GM15510 (cell line): ENCODE results near the gene TTC7B.

Experiments
- POLR2A ChIP-seq: IDR thresholded peaks from 3 replicates; pipeline ENCODE4 v1.6.1; 2011; ENCODE audit warnings: borderline replicate concordance; ENCODE audit not compliant: insufficient read length; ENCODE audit errors: extremely low read depth

Gene TTC7B

GRCh38 chr14:90558983-90559590, 257.1 kb downstream of the TTC7B start:
- TF ChIP-seq POLR2A = no peak

- no peak for TF ChIP-seq POLR2A
Observed at GRCh38 chr14:90558041-90558982, 257.9 kb downstream of the TTC7B start.

- TF ChIP-seq POLR2A = no peak
Observed at GRCh38 chr14:90557516-90557915, 258.7 kb downstream of the TTC7B start.

- no peak for TF ChIP-seq POLR2A
Observed at GRCh38 chr14:90556666-90557450, 259.4 kb downstream of the TTC7B start.

GRCh38 chr14:90556012-90556477, 260.2 kb downstream of the TTC7B start:
- no peak for TF ChIP-seq POLR2A

GRCh38 chr14:90555126-90556011, 260.9 kb downstream of the TTC7B start:
- no peak for TF ChIP-seq POLR2A

- no peak for TF ChIP-seq POLR2A
Observed at GRCh38 chr14:90554341-90554740, 261.9 kb downstream of the TTC7B start.

GRCh38 chr14:90553921-90554336, 262.3 kb downstream of the TTC7B start:
- TF ChIP-seq POLR2A = no peak

- TF ChIP-seq POLR2A = no peak
Observed at GRCh38 chr14:90553298-90553920, 262.8 kb downstream of the TTC7B start.

- no peak for TF ChIP-seq POLR2A
Observed at GRCh38 chr14:90552465-90553297, 263.5 kb downstream of the TTC7B start.

GRCh38 chr14:90551733-90552464, 264.3 kb downstream of the TTC7B start:
- no peak for TF ChIP-seq POLR2A

GRCh38 chr14:90551070-90551704, 265.0 kb downstream of the TTC7B start:
- no peak for TF ChIP-seq POLR2A
